BJ (cell line): ENCODE data around the gene PID1. TPM values are rescaled to one million over a fixed set of nuclear protein-coding genes. Genes with fewer than 3 reads are reported as not detected.

ENCODE experiments used
- CTCF ChIA-PET: fragments of 350-600 bp; formaldehyde crosslinking; extraction: SDS; loops from one replicate; lab custom pipeline; 2021; ENCODE audit warnings: antibody characterized with exemption, inconsistent platforms; lab: Yijun Ruan, JAX
- POLR2A ChIA-PET: fragments of 300-600 bp; sonication (Branson Sonifier 250); formaldehyde crosslinking; extraction: SDS; loops from one replicate; lab custom pipeline; 2021; ENCODE audit warnings: antibody characterized with exemption; lab: Charles Lee
- DNase-seq: peaks from one replicate; pipeline ENCODE4 v3.0.0-alpha.2; 2011; ENCODE audit warnings: low read depth
- H3K27me3 ChIP-seq: 2 replicates; pipeline ENCODE4 v1.6.0; 2011; ENCODE audit warnings: low read length; ENCODE audit not compliant: control insufficient read depth, insufficient read depth
- H3K36me3 ChIP-seq: 2 replicates; pipeline ENCODE4 v1.5.1; 2011; ENCODE audit warnings: low read length; ENCODE audit not compliant: control insufficient read depth, insufficient read depth
- H3K4me3 ChIP-seq: 2 replicates; pipeline ENCODE4 v1.5.1; 2011; ENCODE audit warnings: low read depth, mild to moderate bottlenecking, control low read depth, low read length
- polyA plus RNA-seq: library from polyadenylated mRNA; depleted of rRNA; stranded (reverse); fragments of >200 nt; gene quantifications from 2 replicates; pipeline ENCODE4 v1.2.3, GENCODE V29; 2011
- TF ChIP-seq, protein P1 (sequence below): IDR thresholded peaks from 2 replicates; pipeline ENCODE4 v1.5.1; 2011; ENCODE audit warnings: low read depth, mild to moderate bottlenecking, control low read depth, inconsistent platforms, low read length, moderate library complexity; ENCODE audit not compliant: insufficient read depth

PID1 gene
- polyA plus RNA-seq, 1 experiment = 8.8 TPM

DNA sequence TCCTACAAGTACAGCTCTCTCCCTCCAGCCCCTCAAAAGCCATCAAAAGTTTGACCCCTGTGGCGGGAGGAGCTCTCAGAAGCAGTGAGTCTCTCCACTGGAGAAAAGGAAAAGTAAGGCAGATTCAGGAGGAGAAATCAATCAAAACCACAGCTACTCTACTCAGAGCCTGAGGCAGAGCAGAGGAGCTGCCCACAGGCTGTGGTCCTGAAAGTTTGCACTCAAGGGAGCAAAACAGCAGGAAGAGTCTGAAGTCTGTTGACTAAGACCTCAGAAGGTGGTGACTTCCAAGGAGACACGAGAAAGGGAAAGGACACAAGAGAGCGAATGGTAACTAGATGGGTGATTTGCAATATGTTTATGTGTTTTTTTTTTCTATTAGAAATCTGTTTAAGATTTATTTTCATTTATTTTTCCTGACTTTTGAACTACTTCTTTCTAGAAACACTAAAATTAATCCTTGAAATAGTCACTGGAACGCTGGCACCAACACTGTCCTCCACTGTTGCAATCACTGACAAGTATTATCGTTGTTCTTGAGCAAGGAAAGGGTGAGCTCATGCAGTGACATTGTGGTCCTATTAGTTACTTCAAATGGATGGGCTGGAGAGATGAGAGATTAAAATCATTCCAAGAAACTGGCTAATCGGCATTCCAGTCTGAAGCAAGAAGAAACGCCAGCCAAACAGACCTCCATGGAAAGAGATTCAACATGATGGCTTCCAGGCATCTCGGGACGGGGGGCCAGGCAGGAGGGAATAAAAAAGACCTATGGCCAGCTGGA is 35.8 kb downstream of the PID1 start:
- H3K27me3 ChIP-seq = no peaks in the 10 kb centered on the region
- TF ChIP-seq, protein P1, sequence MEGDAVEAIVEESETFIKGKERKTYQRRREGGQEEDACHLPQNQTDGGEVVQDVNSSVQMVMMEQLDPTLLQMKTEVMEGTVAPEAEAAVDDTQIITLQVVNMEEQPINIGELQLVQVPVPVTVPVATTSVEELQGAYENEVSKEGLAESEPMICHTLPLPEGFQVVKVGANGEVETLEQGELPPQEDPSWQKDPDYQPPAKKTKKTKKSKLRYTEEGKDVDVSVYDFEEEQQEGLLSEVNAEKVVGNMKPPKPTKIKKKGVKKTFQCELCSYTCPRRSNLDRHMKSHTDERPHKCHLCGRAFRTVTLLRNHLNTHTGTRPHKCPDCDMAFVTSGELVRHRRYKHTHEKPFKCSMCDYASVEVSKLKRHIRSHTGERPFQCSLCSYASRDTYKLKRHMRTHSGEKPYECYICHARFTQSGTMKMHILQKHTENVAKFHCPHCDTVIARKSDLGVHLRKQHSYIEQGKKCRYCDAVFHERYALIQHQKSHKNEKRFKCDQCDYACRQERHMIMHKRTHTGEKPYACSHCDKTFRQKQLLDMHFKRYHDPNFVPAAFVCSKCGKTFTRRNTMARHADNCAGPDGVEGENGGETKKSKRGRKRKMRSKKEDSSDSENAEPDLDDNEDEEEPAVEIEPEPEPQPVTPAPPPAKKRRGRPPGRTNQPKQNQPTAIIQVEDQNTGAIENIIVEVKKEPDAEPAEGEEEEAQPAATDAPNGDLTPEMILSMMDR = no peak
- ChIA-PET CTCF (no interaction called here), POLR2A (no interaction called here)
- H3K36me3 ChIP-seq = no peaks in the 10 kb centered on the region
- DNase-seq = no peak
- no peak overlapping the region for H3K4me3 ChIP-seq

DNA sequence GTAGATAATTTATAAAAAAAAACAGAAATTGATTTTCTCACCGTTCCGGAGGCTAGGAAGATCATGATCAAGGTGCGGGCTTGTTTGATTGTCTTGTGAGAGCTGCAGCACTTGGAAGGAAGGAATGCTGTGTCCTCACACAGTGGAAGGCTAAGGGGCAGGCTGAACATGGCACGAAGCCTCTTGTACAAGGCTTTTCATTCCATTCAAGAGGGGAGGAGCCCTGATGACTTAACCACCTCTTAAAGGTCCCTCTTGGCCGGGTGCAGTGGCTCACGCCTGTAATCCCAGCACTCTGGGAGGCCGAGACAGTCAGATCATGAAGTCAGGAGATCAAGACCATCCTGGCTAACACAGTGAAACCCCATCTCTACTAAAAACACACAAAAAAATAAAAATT is 39.2 kb downstream of the PID1 start:
- Histone ChIP-seq H3K27me3 (no peaks in the 10 kb centered on the region), H3K36me3 (no peaks in the 10 kb centered on the region), H3K4me3 (no peak overlapping the region)
- POLR2A ChIA-PET = no interaction called here
- TF ChIP-seq, protein P1 = no peak
- DNase-seq = no peak
- CTCF ChIA-PET = interaction anchor here (0.6 kb wide), 1 partner anchor 113 kb away, joined by 4 read pairs; no protein-coding TSS in a partner anchor

- POLR2A ChIA-PET = no interaction called here
- no peak for DNase-seq
- H3K36me3 ChIP-seq = no peaks in the 10 kb centered on the region
- CTCF ChIA-PET = interaction anchor here (0.6 kb wide), 1 partner anchor 20 kb away, joined by 3 read pairs; no protein-coding TSS in a partner anchor
- no peak overlapping the region for H3K4me3 ChIP-seq
- TF ChIP-seq, protein P1 = no peak
- no peaks in the 10 kb centered on the region for H3K27me3 ChIP-seq
Measured at GRCh38 chr2:229231328-229231868, 39.7 kb downstream of the PID1 start.

GRCh38 chr2:229230911-229231310 is 40.2 kb downstream of the PID1 start:
- Histone ChIP-seq H3K27me3 (no peaks in the 10 kb centered on the region), H3K36me3 (no peaks in the 10 kb centered on the region), H3K4me3 (no peak overlapping the region)
- TF ChIP-seq, protein P1 = no peak
- CTCF ChIA-PET = interaction anchor here (0.6 kb wide), 1 partner anchor 21 kb away, joined by 3 read pairs; no protein-coding TSS in a partner anchor
- POLR2A ChIA-PET = no interaction called here
- DNase-seq = no peak

DNA sequence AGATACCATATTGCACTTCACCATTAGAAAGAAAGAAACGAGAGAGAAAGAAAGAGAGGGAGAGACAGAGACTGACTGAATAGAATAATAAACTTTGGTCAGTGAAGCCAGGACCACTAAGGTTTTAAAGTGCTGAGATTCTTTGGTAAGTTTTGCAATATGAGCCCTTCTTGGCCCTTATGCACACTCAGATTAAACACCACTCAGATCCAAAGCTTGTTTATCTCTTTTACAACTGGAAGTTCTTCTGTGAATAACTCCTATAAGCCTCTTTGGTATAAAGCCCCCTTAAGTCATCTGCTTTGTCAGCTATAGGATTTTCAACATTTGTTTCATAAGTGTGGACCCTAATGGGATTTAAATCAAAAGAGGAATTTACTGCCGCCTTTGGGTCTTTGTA is 40.8 kb downstream of the PID1 start:
- POLR2A ChIA-PET = no interaction called here
- H3K27me3 ChIP-seq = no peaks in the 10 kb centered on the region
- H3K4me3 ChIP-seq = no peak overlapping the region
- CTCF ChIA-PET = no interaction called here
- DNase-seq = no peak
- TF ChIP-seq, protein P1 = no peak
- no peaks in the 10 kb centered on the region for H3K36me3 ChIP-seq
